BE2C (cell line): ENCODE results near the gene CDH4.

ENCODE experiments used
- DNase-seq: peaks from one replicate; pipeline ENCODE4 v3.0.0-alpha.2; 2020
- H3K27me3 ChIP-seq: fragments of 250-450 bp; sonication (Bioruptor Pico); 2 replicates; pipeline ENCODE4 v1.5.1; 2020; ENCODE audit warnings: mild to moderate bottlenecking
- H3K36me3 ChIP-seq: fragments of 250-450 bp; sonication (Bioruptor Pico); 2 replicates; pipeline ENCODE4 v1.5.1; 2020; ENCODE audit warnings: mild to moderate bottlenecking
- H3K4me1 ChIP-seq: fragments of 250-450 bp; sonication (Bioruptor Pico); 2 replicates; pipeline ENCODE4 v1.5.1; 2020
- H3K4me3 ChIP-seq: 2 replicates; pipeline ENCODE4 v1.5.1; 2011; ENCODE audit warnings: low read depth, low read length
- H3K9me3 ChIP-seq: fragments of 250-450 bp; sonication (Bioruptor Pico); 2 replicates; pipeline ENCODE4 v1.5.1; 2020
- CTCF ChIP-seq: IDR thresholded peaks from 2 replicates; pipeline ENCODE4 v1.5.1; 2012; ENCODE audit warnings: mild to moderate bottlenecking, low read depth, low read length

CDH4 gene

GRCh38 chr20:61605283-61605682 is 353.2 kb downstream of the CDH4 start:
- Histone ChIP-seq H3K36me3 (no peaks in the 10 kb centered on the region), H3K4me3 (no peak overlapping the region), H3K27me3 (no peaks in the 10 kb centered on the region), H3K4me1 (no peaks in the 10 kb centered on the region), H3K9me3 (no peaks in the 10 kb centered on the region; the same call in 1 of the 2 replicates)
- no peak for DNase-seq
- TF ChIP-seq CTCF: no peak

DNA sequence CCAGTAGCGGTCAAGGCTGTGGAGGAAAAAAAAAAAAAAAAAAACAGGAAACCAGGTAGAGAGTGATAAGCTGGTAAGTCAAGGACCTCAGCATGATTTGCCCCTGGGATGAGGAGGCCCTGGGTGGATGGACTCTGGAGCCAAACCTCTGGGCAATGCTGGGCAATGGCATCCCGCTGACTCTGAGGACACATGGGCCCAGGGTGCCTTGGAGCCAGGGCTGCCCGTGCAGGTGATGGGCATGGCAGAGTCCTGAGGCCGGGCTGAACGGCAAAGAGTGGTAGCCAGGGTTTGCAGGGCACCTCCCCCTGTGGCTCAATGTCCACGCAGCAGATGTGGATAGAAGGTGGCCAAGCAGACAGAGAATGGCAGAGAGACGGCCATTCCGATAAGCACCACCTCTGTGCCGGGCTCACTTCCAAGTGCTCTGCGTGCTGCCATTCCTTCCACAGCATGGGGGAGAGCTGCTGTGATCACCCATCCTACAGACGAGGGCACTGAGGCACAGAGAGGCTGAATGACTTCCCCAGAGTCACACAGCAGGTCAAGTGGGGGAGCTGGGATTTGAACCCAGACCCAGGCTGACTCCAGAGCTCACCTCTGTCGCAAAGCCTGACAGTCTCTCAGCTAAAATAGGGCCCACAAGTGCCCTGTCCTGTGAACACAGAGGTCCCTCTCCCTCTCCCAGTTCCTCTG is 353.9 kb downstream of the CDH4 start:
- H3K4me3 ChIP-seq: no peak overlapping the region
- H3K9me3 ChIP-seq: no peaks in the 10 kb centered on the region; the same call in 1 of the 2 replicates
- no peaks in the 10 kb centered on the region for H3K27me3 ChIP-seq
- DNase-seq: no peak
- no peaks in the 10 kb centered on the region for H3K4me1 ChIP-seq
- TF ChIP-seq CTCF: no peak
- H3K36me3 ChIP-seq: no peaks in the 10 kb centered on the region

DNA sequence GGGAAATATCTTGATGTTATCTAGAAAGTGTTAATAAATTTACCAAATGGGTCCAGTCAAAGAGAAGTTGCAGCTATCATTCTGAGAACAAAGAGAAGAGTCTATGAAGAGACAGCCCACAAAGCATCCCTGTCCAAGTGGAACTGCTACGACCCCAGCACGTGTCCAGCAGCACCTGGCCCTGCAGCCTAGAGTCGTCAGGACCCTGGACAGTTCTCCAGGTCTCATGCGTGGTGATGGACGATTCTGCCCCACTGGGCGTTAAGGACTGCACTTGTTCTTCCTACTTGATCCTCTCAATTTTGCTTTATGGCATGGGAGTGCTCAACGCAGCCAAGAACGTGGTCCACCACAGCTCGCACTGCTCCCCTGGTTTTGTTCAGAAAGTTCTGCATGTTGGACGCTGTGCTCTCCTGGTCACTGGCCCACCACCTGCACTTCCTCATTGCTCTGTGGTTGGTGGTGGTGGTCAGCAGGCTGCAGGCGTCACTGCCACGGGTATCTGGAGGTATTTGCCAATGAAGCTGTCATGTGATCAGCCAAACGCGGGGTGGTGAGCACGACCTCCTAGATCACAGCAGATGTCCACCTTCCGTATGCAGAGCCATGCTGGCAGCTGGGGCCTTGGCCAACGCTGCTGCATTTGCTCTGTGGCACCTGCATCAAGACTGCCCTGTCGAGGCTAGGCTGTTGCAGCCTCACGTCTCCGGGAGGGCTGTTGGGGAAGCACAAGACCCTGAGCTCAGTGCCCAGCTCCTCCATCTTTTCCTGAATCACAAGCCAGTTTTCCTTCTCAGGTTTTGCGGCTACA is 356.4 kb downstream of the CDH4 start:
- Histone ChIP-seq H3K36me3 (no peaks in the 10 kb centered on the region), H3K4me1 (no peaks in the 10 kb centered on the region), H3K9me3 (no peaks in the 10 kb centered on the region), H3K27me3 (no peaks in the 10 kb centered on the region), H3K4me3 (no peak overlapping the region)
- TF ChIP-seq CTCF: no peak
- DNase-seq: no peak

DNA sequence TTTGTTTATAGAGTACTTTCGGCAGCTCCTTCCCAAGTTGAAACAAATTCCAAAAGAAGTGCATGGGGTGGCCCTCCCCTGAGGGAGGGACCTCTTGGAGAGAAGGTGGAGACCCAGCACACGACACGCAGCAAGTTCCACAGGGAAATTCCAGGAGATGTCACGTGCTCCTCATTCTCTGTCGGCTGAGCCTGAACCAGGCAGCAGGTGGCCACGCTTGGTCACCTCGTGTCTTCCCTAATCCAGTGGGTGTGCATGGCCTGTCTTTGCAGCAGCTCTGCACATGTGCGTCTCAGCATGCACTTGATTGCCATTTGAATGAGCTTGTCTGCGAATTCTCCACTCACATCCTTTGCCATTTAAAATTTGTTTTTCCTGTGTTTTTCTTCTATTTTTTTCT is 357.4 kb downstream of the CDH4 start:
- no peaks in the 10 kb centered on the region for H3K9me3 ChIP-seq
- H3K36me3 ChIP-seq: no peaks in the 10 kb centered on the region
- H3K4me3 ChIP-seq: no peak overlapping the region
- no peak for TF ChIP-seq CTCF
- H3K4me1 ChIP-seq: no peaks in the 10 kb centered on the region
- H3K27me3 ChIP-seq: no peaks in the 10 kb centered on the region
- no peak for DNase-seq

GRCh38 chr20:61611401-61612180 is 359.5 kb downstream of the CDH4 start:
- no peaks in the 10 kb centered on the region for H3K27me3 ChIP-seq

More at GRCh38 chr20:61611401-61612180, 359.5 kb downstream of the CDH4 start:
- H3K4me3 ChIP-seq: no peak overlapping the region
- DNase-seq: no peak
- H3K4me1 ChIP-seq: no peaks in the 10 kb centered on the region
- no peak for TF ChIP-seq CTCF
- H3K9me3 ChIP-seq: no peaks in the 10 kb centered on the region
- no peaks in the 10 kb centered on the region for H3K36me3 ChIP-seq
